Activated T-helper 17 cell treated with anti-CD3 and anti-CD28 coated beads, Interleukin-2, amount 50 U/mL, for 72 hours (primary cell): Measurements from ENCODE around the gene TMEM135. TPM values are rescaled to one million over a fixed set of nuclear protein-coding genes. Genes with fewer than 3 reads are reported as not detected.
"Not testable (repeated sequence)": the region's sequence is repeated elsewhere in the genome, so short reads cannot be mapped to it uniquely, and the experiment has no call there.

Experiments
- ATAC-seq: fragments of 150-1000 bp; cut with Tn5 transposase; replicated peaks from 2 replicates; pipeline ENCODE4 v1.10.0; 2021; ENCODE audit warnings: mild to moderate bottlenecking, moderate library complexity
- H3K27ac Mint-ChIP-seq: one replicate; pipeline ENCODE4 v1.8.0; 2022; ENCODE audit warnings: mixed read lengths
- H3K27me3 Mint-ChIP-seq: one replicate; pipeline ENCODE4 v1.8.0; 2022; ENCODE audit warnings: mixed read lengths
- H3K36me3 Mint-ChIP-seq: one replicate; pipeline ENCODE4 v1.8.0; 2022; ENCODE audit warnings: low read depth, mild to moderate bottlenecking, mixed read lengths
- H3K4me1 Mint-ChIP-seq: one replicate; pipeline ENCODE4 v1.8.0; 2022; ENCODE audit warnings: mixed read lengths
- H3K4me3 Mint-ChIP-seq: one replicate; pipeline ENCODE4 v1.8.0; 2022; ENCODE audit warnings: mild to moderate bottlenecking, mixed read lengths
- H3K9me3 Mint-ChIP-seq: one replicate; pipeline ENCODE4 v1.8.0; 2022; ENCODE audit warnings: mixed read lengths
- total RNA-seq, 2 donors: library from RNA; stranded (reverse); gene quantifications; one replicate each; pipeline ENCODE4 v1.2.3, GENCODE V29; 2022

TMEM135 gene
- total RNA-seq, 2 donors from 2014 or later, result 19.8 to 34.7 TPM

- no peak overlapping the region for H3K4me3 Mint-ChIP-seq
- no peak overlapping the region for H3K27ac Mint-ChIP-seq
- H3K9me3 Mint-ChIP-seq, result no peaks in the 10 kb centered on the region
- no peak for ATAC-seq
- peaks cover 6% of the 10 kb centered on the region for H3K27me3 Mint-ChIP-seq
- H3K4me1 Mint-ChIP-seq, result no peaks in the 10 kb centered on the region
- no peaks in the 10 kb centered on the region for H3K36me3 Mint-ChIP-seq
Observed at GRCh38 chr11:87007963-87008362, 29.8 kb upstream of the TMEM135 start.

GRCh38 chr11:87012089-87012488, 25.6 kb upstream of the TMEM135 start:
- H3K9me3 Mint-ChIP-seq, result no peaks in the 10 kb centered on the region

GRCh38 chr11:87012673-87013072, 25.1 kb upstream of the TMEM135 start:
- H3K4me1 Mint-ChIP-seq, result no peaks in the 10 kb centered on the region
- no peak overlapping the region for H3K27ac Mint-ChIP-seq
- H3K4me3 Mint-ChIP-seq, result no peak overlapping the region
- no peak for ATAC-seq
- H3K36me3 Mint-ChIP-seq, result no peaks in the 10 kb centered on the region
- no peaks in the 10 kb centered on the region for H3K27me3 Mint-ChIP-seq
- no peaks in the 10 kb centered on the region for H3K9me3 Mint-ChIP-seq

More at GRCh38 chr11:87012089-87012488, 25.6 kb upstream of the TMEM135 start:
- no peak for ATAC-seq
- Mint-ChIP-seq H3K4me3 (no peak overlapping the region), H3K4me1 (no peaks in the 10 kb centered on the region), H3K36me3 (no peaks in the 10 kb centered on the region), H3K27me3 (no peaks in the 10 kb centered on the region), H3K27ac (no peak overlapping the region)

DNA sequence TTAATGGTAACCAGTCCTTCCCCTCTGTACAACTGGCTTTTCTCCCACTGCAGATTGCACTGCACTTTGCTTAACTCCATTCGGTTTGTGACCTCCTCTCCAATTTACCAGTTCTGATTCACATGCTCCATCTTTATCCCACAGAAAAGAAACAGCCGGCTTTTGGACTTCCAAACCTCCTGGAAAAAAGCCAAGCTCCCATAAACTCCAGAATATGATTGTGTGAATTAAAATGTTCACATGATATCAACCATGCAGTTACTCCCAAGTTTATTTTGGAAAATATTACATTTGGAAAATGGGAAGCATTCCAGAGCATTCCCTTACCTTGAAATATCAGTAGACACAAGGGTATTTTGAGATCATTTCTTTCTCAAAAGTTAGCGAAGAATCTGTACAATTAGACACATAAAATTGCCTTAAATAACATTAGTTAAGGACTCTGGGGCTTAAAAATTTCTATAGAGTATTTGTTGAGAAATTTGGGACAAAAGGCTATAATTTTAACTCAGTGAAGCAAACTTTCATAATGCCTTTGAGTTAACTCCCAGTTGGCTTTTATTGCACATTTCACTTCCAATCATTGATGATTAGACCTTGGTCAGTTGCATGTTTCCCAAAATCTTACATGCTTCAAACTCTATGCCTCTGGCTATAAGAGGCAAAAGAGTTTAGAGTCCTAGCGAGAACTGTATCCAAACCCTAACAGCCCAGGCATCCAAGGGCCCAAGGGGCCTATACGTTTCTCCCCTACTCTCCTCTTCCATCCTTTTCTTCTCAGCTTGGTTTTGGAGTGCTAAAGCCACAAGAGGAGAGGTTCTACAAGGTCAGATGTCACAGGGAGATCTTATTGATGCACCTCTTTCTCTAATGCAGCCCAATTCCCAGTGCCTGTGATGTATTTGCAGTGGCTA, 23.6 kb upstream of the TMEM135 start:
- Mint-ChIP-seq H3K36me3 (no peaks in the 10 kb centered on the region), H3K4me3 (no peak overlapping the region), H3K27ac (no peak overlapping the region), H3K27me3 (no peaks in the 10 kb centered on the region), H3K4me1 (no peaks in the 10 kb centered on the region), H3K9me3 (no peaks in the 10 kb centered on the region)
- ATAC-seq, result no peak

- Mint-ChIP-seq H3K9me3 (no peaks in the 10 kb centered on the region), H3K36me3 (no peaks in the 10 kb centered on the region), H3K27me3 (no peaks in the 10 kb centered on the region), H3K4me1 (no peaks in the 10 kb centered on the region), H3K27ac (no peak overlapping the region), H3K4me3 (no peak overlapping the region)
- ATAC-seq, result no peak
Observed at GRCh38 chr11:87015645-87016044, 22.1 kb upstream of the TMEM135 start.

DNA sequence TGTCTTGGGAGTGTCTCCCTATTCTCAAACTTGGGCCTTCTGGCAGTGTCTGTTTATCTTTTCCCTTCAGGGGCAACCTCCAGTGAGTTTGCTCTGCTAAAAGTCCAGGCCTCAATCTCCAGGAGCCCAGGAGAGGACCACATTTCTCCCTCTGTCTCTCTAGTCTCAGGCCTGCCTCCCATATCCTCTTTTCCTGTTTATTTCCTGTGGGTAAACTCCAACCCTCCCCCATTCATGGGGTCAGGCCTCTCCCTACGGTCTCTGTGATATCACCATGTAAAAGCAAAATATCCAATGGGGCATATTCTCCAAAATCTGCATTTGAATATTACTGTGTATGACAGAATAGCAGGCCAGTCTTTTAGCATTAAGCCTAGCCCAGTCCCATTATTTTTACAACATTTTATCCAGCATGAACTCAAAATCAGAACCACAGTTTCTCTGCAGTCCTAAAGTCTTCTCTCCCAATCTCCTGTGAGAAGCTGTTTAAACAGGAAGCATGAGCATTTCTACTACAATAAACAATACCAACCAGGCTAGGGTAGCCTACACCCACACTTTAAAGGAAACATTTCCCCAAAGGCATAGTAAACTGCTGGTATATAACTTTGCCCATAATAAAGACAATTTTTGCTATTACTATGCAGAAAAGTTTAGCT, 18.0 kb upstream of the TMEM135 start:
- Mint-ChIP-seq H3K27me3 (peaks cover 7% of the 10 kb centered on the region), H3K36me3 (no peaks in the 10 kb centered on the region), H3K27ac (no peak overlapping the region), H3K4me3 (no peak overlapping the region), H3K9me3 (no peaks in the 10 kb centered on the region), H3K4me1 (no peaks in the 10 kb centered on the region)
- ATAC-seq, result no peak

DNA sequence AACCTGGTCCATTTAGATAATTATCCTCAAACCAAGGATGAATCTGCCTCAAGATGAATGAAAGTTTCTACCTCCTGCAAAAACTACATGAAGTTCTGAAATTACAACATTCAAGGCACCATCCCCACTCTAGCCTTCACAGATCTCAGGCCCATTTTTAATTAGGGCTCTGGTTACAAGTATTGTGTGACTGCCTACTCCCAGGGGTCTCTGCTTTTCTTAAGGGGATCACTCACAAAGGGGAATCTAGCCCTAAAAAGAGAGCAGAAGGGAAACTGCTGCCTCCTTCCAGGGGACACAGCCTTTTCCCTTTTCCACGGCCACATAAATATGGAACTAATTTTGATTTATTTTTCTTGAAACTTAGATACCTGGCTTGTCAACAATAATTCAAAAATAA, 17.4 kb upstream of the TMEM135 start:
- Mint-ChIP-seq H3K36me3 (no peaks in the 10 kb centered on the region), H3K9me3 (no peaks in the 10 kb centered on the region), H3K27ac (no peak overlapping the region), H3K4me3 (no peak overlapping the region), H3K27me3 (peaks cover 7% of the 10 kb centered on the region), H3K4me1 (no peaks in the 10 kb centered on the region)
- no peak for ATAC-seq

GRCh38 chr11:87020764-87021365, 16.9 kb upstream of the TMEM135 start:
- no peaks in the 10 kb centered on the region for H3K9me3 Mint-ChIP-seq
- H3K27ac Mint-ChIP-seq, result no peak overlapping the region
- peaks cover 7% of the 10 kb centered on the region for H3K27me3 Mint-ChIP-seq
- no peak for ATAC-seq
- H3K4me1 Mint-ChIP-seq, result no peaks in the 10 kb centered on the region
- no peaks in the 10 kb centered on the region for H3K36me3 Mint-ChIP-seq
- no peak overlapping the region for H3K4me3 Mint-ChIP-seq

GRCh38 chr11:87022254-87022653, 15.5 kb upstream of the TMEM135 start:
- peak; percentile 58 for ATAC-seq
- no peaks in the 10 kb centered on the region for H3K36me3 Mint-ChIP-seq
- no peak overlapping the region for H3K4me3 Mint-ChIP-seq
- peaks cover 7% of the 10 kb centered on the region for H3K27me3 Mint-ChIP-seq
- H3K27ac Mint-ChIP-seq, result no peak overlapping the region
- no peaks in the 10 kb centered on the region for H3K9me3 Mint-ChIP-seq
- H3K4me1 Mint-ChIP-seq, result no peaks in the 10 kb centered on the region

GRCh38 chr11:87022738-87023137, 15.0 kb upstream of the TMEM135 start:
- H3K9me3 Mint-ChIP-seq, result no peaks in the 10 kb centered on the region
- no peaks in the 10 kb centered on the region for H3K36me3 Mint-ChIP-seq
- peaks cover 7% of the 10 kb centered on the region for H3K27me3 Mint-ChIP-seq
- H3K27ac Mint-ChIP-seq, result no peak overlapping the region
- no peaks in the 10 kb centered on the region for H3K4me1 Mint-ChIP-seq
- no peak overlapping the region for H3K4me3 Mint-ChIP-seq
- no peak for ATAC-seq

- not testable (repeated sequence) for ATAC-seq, H3K36me3 Mint-ChIP-seq, H3K4me1 Mint-ChIP-seq, H3K27ac Mint-ChIP-seq, H3K9me3 Mint-ChIP-seq, H3K27me3 Mint-ChIP-seq, H3K4me3 Mint-ChIP-seq
Observed at GRCh38 chr11:87026415-87026814, 11.3 kb upstream of the TMEM135 start.

DNA sequence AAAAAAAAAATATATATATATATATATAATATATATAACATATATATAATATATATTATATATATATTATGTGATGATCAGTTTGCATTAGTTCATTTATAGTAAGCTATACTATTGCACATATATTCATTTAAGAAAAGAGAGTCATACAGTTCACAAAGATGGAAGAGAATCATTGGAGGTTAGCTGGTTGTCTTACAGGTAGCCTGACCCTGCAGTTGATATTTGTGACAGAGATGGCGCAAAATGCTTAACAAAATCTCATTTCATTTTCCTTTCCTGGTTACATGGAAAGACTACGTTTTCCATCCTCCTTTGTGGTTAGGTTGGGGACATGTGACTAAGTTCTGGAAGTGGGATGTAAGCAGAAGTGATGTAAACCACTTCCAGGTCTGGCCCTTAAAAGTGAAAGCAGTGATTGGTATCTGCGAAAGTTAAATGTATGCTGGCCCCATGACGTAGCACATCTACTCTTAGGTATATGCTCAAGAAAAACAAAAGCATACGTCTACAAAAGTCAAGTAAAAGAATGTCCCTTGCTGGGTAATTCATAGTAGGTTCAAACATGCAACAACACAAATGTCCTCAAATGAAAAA, 7.2 kb upstream of the TMEM135 start:
- H3K4me1 Mint-ChIP-seq, result peaks cover 5% of the 10 kb centered on the region
- no peaks in the 10 kb centered on the region for H3K36me3 Mint-ChIP-seq
- no peak overlapping the region for H3K27ac Mint-ChIP-seq
- H3K27me3 Mint-ChIP-seq, result no peaks in the 10 kb centered on the region
- ATAC-seq, result peak; percentile 66
- H3K4me3 Mint-ChIP-seq, result peak overlapping the region; percentile 10
- H3K9me3 Mint-ChIP-seq, result no peaks in the 10 kb centered on the region

DNA sequence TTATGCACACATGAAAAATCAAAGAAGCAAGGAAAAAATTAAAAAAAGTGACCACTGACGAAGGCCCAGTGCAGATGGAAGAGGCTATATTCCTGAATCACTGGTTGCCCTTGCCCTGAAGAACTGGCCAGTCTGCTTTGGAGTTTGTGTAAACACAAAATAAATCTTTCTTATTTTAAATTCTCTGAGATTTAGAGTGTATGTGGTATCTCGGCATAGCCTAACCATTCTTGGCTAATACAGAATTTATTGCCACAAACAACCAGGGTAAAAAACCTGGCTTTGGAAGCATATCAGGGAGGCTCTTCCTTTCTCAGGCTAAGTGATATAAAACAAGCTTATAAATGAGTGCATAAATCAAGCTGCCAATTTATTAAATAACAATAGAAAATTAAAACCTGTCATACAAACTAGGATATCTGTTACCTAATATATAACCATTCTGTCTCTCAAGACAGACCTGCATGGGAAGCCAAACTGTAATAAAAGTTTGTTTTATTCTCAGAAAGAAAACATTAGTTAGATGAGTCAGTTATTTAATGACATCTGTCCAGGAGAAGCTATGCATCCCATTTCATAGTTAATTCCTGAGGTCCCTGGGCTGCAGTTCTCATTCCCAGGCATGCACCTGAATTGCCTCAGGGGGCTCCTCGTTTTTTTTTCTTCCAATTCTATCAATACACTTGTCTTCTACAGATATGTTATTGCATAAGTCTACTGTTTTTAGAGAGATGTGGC, 6.1 kb upstream of the TMEM135 start:
- Mint-ChIP-seq H3K27ac (no peak overlapping the region), H3K4me3 (no peak overlapping the region), H3K9me3 (no peaks in the 10 kb centered on the region), H3K36me3 (no peaks in the 10 kb centered on the region), H3K27me3 (no peaks in the 10 kb centered on the region), H3K4me1 (peaks cover 8% of the 10 kb centered on the region)
- ATAC-seq, result no peak

- Mint-ChIP-seq H3K36me3 (no peaks in the 10 kb centered on the region), H3K4me3 (no peak overlapping the region), H3K27ac (no peak overlapping the region), H3K4me1 (peaks cover 13% of the 10 kb centered on the region), H3K9me3 (no peaks in the 10 kb centered on the region), H3K27me3 (no peaks in the 10 kb centered on the region)
- no peak for ATAC-seq
Observed at GRCh38 chr11:87033561-87033960, 4.2 kb upstream of the TMEM135 start.
